ENCODE measurements around the gene ARL2BP. TPM values are rescaled to one million over a fixed set of nuclear protein-coding genes. Genes with fewer than 3 reads are reported as not detected.

Gene ARL2BP
- total and polyA plus RNA-seq, 2 of the 13 experiments (the other 11 are each of a cell fraction or from before 2014, with no cell fraction given), result 64.3 to 67.6 TPM

DNA sequence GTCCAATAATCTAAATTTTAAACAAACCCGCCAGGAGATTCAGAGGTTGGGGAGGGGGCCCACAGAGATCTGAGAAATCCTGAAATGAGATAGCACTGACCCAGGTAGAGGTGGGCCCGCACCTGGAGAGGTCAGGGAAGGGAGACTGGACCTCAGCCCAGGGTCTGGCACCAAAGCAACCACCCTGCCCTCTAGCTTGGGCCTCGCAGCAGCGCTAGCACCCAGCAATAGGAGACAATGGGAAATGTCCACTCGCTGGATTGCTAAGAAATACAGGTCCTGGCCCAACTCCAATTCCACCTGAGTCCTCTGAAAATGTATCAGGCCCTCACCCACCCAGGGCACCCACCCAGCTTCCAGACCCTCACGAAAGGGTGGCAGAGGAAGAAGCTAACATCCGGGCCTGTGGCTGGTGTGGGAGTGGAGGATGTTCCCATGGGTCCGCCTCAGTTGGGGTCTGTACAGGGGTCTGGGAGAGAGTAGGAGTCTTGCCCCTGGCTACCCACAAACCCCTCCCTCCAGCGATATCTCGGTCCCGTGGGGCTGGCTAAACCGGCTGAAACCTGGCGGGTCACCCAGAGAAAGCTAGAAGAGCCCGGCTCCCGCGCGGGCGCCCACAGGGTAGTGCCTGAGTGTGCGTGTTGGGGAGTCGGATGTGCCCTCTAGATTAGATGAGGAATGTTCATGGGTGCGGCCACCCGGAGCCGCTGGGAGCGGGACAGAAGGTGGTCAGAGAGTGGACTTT lies 38.3 kb downstream of the ARL2BP start (continued):
- TF ChIP-seq PPARG (CRISPR knock-in tag; conservative IDR thresholded peaks at IDR 0.05) (no peak), HDAC2 (CRISPR knock-in tag; IDR thresholded peaks at IDR 0.05) (0 out of 2 replicates have a peak, but pooled peaks have one; percentile 8), STAT5B (CRISPR knock-in tag; IDR thresholded peaks at IDR 0.05) (no peak), MYC (CRISPR knock-in tag; IDR thresholded peaks at IDR 0.05; ENCODE audit: borderline replicate concordance) (no peak), PAX8 (CRISPR knock-in tag; IDR thresholded peaks at IDR 0.05; ENCODE audit: borderline replicate concordance) (no peak), HNRNPH1 (optimal IDR thresholded peaks at IDR 0.05; ENCODE audit: low read depth, low read length) (no peak), SOX13 (IDR thresholded peaks at IDR 0.05) (no peak), SOX13 (CRISPR knock-in tag; conservative IDR thresholded peaks at IDR 0.05 in 1 of 2, IDR thresholded peaks at IDR 0.05 in 1 of 2) (no peak), E2F5 (CRISPR knock-in tag; conservative IDR thresholded peaks at IDR 0.05) (no peak), ZUFSP (CRISPR knock-in tag; IDR thresholded peaks at IDR 0.05; ENCODE audit: borderline replicate concordance) (no peak), ZNF256 (CRISPR knock-in tag; conservative IDR thresholded peaks at IDR 0.05) (no peak), ZNF292 (CRISPR knock-in tag; IDR thresholded peaks at IDR 0.05; ENCODE audit: borderline replicate concordance, low read depth) (no peak; the same call in 1 of the 2 replicates), PAF1 (CRISPR knock-in tag; IDR thresholded peaks at IDR 0.05) (no peak), RAD21 (CRISPR knock-in tag; IDR thresholded peaks at IDR 0.05) (0 out of 2 replicates have a peak, but pooled peaks have one; percentile 11), MEIS2 (CRISPR knock-in tag; IDR thresholded peaks at IDR 0.05) (no peak), HNF4A (CRISPR knock-in tag; IDR thresholded peaks at IDR 0.05) (0 out of 2 replicates have a peak, but pooled peaks have one; percentile 28), NCOA2 (CRISPR knock-in tag; IDR thresholded peaks at IDR 0.05) (no peak), SRSF9 (IDR thresholded peaks at IDR 0.05; ENCODE audit: borderline replicate concordance, insufficient read depth, low read depth, low read length, poor library complexity, severe bottlenecking) (no peak), SNRNP70 (IDR thresholded peaks at IDR 0.05; ENCODE audit: low read depth, low read length) (no peak), ZNF33A (CRISPR knock-in tag; IDR thresholded peaks at IDR 0.05; ENCODE audit: borderline replicate concordance) (no peak)
- TF ChIP-seq, protein P1, sequence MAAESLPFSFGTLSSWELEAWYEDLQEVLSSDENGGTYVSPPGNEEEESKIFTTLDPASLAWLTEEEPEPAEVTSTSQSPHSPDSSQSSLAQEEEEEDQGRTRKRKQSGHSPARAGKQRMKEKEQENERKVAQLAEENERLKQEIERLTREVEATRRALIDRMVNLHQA (CRISPR knock-in tag; IDR thresholded peaks at IDR 0.05), result no peak
- TF ChIP-seq, protein P2, sequence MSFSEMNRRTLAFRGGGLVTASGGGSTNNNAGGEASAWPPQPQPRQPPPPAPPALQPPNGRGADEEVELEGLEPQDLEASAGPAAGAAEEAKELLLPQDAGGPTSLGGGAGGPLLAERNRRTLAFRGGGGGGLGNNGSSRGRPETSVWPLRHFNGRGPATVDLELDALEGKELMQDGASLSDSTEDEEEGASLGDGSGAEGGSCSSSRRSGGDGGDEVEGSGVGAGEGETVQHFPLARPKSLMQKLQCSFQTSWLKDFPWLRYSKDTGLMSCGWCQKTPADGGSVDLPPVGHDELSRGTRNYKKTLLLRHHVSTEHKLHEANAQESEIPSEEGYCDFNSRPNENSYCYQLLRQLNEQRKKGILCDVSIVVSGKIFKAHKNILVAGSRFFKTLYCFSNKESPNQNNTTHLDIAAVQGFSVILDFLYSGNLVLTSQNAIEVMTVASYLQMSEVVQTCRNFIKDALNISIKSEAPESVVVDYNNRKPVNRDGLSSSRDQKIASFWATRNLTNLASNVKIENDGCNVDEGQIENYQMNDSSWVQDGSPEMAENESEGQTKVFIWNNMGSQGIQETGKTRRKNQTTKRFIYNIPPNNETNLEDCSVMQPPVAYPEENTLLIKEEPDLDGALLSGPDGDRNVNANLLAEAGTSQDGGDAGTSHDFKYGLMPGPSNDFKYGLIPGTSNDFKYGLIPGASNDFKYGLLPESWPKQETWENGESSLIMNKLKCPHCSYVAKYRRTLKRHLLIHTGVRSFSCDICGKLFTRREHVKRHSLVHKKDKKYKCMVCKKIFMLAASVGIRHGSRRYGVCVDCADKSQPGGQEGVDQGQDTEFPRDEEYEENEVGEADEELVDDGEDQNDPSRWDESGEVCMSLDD (CRISPR knock-in tag; IDR thresholded peaks at IDR 0.05; ENCODE audit: borderline replicate concordance), result no peak
